Activated CD4-positive, alpha-beta T cell treated with anti-CD3 and anti-CD28 coated beads, Interleukin-2, amount 50 U/mL, for 16 hours (primary cell): Measurements from ENCODE around the gene ZFAND3.
A peak's percentile ranks its signal among the peaks of the same experiment; 100 is the strongest.

Experiments used
- DNase-seq: peaks from one replicate; pipeline ENCODE4 v3.0.0-alpha.2; 2020

Gene ZFAND3

DNA sequence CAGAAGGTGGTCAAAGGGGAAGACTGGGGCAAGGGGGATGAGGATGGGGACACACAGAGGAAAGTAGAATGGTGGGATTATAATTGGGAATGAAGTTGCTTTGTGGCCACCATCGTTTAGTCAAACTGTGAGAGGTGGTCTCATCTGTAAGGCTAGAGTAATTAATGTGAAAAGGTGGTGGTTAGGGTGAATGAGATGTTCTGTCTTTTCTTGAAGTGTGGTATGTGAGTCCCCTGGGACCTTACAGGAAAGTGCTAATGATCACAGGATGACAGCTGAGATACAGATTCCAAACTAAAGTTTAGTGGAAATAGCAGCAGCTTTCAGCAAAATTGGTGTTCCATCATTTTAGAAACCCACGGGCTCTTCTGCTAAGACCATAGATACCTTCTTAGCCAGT lies 10.7 kb downstream of the ZFAND3 start:
- DNase-seq: no peak

DNA sequence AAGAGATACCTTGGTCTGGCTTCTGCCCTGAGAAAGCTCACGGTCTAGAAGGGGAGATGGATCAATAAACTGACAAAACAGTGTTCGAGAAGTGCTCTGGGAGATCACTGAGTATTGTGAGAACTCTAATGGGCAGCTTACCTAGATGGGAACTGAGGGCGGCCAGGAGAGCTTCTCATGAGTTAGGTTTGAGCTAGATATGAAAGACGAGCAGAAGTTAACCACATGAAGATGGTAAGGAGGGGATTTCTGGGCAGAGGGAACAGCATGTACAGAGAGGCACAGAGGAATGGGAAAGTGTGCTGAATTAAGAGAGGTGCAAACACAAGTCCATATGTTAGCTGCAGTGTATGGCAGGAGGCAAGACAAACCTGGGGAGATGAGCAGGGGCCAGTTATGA lies 11.9 kb downstream of the ZFAND3 start:
- DNase-seq: no peak

DNA sequence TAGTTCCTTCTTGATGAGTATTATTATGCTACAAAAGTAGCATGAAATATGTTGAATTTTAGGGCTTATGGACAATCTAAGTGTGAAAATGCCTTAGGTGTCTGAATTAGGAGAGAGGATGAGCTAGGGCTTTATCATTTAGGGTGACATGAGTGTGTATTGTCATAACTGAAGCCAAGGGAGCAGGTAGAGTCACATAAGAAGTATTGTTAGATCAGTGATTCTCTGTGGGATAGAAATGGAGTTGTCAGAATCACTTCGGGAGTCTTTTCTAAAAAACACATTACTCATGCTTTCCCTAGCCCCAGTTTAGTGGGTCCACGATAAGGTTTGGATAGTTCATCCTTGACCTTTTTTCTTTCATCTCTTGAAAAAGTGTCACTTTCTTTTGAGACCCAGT lies 16.4 kb downstream of the ZFAND3 start:
- no peak for DNase-seq

DNA sequence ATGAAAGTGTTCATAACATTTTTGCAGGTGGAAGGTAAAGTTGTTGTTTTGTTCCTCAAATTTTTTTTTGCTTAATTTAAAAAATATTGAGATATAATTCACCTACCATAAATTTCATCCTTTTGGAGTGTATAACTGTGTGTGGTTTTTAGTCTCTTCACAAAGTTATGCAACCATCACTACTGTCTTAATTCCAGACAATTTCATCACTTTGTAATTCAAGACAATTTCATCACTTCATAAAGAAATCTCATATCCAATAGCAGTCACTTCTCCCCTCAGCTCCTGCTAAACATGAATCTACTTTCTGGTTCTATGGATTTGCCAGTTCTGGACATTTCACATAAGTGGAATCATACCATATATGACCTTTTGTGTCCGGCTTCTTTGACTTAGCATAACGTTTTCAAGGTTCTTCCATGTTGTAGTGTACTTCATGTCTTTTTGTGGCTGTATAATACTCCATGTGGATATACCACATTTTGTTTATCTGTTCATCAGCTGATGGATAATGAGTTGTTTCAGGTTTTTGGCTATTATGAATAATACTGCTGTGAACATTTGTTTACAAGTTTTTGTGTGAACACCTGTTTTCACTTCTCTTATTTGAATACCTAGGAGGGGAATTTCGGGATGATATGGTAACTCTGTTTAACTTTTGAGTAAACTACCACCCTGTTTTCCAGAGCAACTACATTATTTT lies 18.8 kb downstream of the ZFAND3 start:
- DNase-seq: no peak

DNA sequence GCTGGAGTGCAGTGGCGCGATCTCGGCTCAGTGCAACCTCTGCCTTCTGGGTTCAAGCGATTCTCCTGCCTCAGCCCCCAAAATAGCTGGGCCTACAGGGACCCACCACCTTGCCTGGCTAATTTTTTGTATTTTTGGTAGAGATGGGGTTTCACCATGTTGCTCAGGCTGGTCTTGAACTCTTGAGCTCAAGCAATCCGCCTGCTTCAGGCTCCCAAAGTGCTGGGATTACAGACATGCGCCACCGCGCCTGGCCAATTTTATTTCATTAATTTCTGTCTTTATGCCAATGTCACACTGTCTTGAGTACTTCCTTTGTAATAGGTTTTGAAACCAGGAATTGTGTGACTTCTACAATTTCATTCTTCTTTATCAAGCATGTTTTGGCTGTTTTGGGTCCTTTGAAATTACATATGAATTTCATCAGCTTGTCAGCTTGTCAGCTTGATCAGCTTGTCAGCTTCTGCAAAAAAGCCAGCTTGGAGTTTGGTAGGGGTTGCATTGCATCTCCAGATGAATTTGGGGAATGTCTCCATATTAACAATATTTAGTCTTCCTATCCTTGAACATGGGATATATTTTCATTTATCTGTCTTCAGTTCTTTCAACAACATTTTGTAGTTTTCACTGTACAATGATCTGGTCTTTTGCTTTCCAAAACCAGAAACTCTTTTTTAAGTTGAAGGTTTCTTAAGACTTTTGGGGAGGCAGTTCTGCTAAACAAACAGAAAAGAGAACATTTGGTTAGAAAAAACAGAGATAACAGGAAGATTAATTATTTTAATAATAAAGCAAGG lies 20.8 kb downstream of the ZFAND3 start:
- DNase-seq: no peak

DNA sequence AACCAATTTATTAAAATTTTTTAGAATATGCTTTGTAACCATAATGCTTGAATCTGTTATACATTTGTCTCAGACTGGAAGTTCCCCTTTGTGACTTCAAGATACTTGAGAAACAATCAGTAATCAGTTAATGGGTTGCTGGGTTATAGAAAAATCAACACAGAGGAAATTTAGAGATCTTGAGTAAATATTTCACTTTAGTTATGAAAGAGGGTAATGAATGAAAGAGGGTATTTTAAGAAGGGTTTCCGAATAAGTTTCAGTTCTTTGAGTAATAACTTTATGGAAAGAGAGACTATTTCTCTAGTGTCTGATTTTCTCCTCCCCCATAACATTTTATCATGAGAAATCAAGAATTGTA lies 21.4 kb downstream of the ZFAND3 start:
- DNase-seq: no peak

DNA sequence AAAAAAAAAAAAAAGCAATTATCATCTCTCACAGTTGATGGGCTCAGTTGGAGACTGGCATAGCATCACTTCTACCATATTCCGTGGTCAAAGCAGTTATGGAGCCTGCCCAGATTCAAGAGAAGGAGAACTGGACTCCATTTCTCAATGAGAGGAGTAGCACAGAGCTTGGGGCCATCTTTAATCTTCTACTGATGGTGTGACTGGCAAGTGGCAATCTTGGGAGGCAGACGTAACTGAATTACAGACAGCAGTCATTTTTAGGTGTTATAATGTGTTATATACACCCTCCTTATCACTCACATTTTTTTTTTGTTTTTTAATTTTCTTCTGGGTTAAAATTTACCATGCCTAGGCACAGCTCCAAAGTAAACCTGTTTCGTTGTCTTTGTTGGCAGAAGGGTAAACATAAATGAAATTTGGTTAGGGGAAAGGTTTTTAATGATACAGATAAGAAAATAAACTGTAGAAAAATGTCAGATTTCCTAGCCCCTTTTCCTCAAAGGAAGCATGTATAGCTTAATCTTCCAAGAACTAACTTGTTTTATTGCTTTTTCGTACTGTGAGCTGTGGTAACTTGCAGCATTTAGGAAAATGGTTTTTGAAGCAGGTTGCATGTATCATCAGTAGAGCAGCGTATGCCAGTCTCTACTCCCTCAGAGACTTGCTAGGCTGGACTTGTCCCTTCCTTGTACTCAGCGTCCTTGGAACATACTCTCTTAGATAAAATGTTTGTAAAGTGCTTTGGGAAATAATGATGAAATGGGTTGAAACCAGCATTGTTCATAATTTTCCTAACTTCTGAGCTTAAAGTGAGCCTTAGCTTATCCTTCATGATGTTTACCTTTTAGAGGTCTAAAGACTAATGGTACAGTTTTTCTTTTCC lies 25.7 kb downstream of the ZFAND3 start:
- DNase-seq: no peak

DNA sequence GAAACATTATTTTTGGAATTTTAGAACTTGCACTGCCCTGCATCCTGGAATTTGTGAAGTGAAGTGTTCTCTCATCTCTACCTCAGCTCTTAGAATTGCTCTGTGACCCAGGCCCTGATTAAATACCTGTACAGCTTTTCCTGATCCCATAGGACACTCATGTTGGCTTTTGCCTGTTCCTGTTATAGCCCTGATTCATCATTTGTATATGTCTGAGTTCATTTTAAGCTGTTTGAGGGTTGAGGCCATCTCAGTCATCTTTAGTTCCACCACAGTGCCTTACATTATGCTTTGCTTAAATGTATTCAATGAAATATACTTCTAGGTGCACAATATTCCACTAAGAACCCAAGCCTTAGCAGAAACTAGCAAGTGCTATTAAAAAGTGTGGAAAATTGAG lies 26.4 kb downstream of the ZFAND3 start:
- DNase-seq: no peak

DNA sequence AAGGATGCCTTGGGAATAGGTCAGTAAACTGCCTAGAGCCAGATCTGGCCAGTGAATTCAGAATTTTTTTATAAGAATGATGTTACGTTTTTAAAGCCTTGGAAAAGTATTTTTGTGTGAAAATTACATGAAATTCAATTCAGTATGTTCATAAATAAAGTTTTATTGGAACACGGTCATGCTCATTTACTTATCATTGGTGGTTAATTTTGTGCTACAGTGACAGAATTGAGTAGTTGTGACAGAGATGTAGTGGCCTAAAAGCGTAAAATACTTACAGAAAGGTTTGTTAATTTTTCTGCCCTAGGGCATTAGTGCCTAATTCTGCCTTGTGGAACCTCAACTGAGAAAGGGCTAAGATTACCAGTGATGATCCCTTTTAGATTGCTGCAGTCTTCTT lies 28.2 kb downstream of the ZFAND3 start:
- no peak for DNase-seq

DNA sequence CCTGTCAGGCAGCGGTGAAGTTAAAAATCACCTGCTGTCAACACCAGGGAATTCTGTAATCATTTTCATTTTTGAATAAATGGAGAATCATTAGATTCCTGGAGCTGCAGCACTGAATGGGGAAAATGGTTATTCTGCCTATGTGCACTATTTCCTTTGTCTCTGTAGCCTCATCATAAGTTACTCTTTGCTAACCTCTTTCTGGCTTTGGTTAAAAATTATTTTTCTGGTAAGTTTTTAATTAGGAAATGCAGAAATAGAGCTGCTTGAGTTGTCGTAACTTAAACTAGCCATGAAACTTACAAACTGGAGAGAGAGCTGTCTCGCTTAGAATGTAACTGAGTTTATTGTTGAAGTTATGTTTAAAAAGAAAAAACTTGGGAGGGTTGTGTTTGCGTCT lies 28.8 kb downstream of the ZFAND3 start:
- DNase-seq: no peak

DNA sequence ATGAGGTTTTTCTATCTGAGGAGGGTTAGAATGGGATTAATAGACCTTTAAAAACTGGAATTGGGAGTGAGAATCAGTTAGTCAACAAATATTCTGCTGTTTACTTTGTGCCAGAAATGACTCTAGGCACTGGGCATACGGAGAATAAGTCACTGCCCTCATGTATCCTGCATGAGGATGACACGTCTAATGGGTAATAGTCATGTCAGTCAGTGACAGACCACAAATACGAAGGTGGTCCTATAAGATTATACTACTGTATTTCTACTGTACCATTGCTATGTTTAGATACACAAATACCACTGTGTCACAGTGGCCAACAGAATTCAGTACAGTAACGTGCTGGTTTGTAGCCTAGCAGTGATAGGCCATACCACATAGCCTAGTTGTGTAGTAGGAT lies 30.7 kb downstream of the ZFAND3 start:
- DNase-seq: no peak

DNA sequence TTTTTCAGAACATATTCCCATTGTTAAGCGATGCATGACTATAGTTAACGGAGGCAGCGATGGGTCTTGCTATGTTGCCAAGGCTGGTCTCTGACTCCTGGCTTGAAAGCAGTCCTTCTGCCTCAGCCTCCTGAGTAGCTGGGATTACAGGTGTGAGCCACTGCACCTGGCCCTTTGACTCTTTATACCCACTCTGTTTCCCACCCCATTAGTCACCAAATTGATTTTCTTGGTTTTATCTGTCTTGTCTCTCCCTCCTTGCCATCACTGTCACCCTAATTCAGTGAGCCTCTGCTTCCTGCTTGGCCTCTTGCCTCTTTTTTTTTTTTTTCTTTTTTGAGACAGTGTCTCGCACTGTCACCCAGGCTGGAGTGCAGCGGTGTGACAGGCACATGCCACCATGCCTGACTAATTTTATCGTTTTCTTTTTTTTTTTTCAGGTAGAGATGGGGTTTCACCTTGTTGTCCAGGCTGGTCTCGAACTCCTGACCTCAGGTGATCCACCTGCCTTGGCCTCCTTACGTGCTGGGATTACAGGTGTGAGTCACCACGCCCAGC lies 31.3 kb downstream of the ZFAND3 start:
- no peak for DNase-seq

DNA sequence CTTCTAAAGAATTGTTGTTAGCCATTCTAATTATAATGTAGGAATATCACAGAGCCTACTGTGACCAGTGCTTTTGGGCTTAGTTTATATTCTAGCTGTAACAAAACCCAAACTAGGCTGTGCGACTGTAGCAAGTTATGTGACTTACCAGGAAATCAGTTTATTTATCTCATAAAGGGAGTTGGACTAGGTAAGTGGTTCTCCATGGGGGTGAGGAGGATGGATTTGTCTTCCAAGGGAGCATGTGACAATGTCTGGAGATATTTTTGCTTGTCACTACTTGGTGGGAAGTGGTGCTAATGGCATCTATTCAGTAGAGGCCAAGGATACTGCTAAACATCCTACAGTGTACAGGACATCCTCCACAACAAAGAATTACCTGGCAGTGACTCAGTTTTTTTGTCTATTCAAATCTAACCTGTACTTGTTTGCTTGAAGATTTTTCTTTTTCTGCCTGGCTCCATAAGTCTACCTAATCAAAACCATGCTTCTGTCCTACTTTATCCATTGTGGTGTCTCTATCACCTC lies 32.5 kb downstream of the ZFAND3 start:
- no peak for DNase-seq

DNA sequence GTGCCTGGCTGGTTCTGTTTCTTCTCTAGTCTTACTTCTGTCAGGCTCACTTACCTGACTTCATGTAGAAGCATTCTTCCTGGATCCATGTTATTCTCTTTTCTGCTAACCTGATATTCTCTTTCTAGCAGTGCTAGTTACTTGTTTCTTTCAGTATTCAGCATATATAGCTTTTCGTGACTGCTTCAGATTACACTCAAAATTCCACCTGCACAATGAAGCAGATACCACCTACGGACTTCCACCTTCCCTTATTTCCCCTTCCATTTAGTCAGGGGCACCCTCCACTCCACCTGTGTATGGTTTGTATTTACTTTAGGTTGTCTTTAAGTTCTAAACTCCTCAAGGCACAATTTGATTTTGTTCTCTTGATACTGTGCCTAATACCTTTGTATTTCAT lies 36.8 kb downstream of the ZFAND3 start:
- no peak for DNase-seq

DNA sequence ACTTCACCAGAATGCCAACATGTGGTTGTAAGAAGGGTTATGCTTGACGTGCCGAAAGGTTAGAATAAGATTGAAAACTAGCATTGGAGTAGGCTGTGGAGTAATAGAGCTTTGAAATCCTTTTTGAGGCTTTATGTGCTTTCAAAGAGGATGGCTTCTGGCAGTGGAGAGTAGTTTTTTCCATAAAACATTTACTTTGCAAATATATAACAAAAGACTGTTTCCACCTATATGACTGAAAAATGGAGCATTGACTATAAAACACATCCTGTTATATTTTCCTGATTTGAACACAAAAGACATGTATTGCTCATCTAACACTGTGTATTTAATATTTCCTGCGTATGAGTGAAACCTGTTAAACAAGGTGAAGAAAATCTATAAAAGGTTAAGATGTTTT lies 38.8 kb downstream of the ZFAND3 start:
- DNase-seq: peak; percentile 62

DNA sequence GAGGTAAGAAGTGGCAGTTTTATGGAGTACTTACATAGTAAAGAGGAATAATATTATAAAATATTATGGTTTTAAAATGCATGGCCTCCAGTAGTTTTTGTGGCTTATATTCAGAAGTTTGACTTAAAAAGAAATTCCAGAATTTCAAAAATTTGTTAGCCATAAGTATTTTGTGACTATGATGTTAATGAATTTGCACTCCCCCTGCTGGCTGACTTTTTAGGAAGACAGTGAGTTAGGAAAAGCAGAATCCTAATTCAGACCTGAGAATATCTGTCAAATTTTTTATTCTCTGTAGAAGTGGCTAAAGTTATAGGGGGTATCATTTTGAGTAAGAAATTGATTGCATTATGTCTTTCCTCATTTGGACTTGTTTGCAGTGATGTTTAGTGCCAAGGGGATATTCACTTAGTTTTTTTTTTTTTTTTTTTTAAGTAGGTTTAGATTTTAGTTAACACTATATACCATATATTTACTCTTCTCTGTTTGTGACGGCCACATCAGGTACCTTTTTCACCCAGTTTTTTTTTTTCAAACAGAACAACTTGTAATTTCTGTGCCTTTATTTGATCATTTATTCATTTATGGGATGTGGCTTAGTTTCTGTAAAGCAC lies 40.8 kb downstream of the ZFAND3 start:
- peak; percentile 23 for DNase-seq

DNA sequence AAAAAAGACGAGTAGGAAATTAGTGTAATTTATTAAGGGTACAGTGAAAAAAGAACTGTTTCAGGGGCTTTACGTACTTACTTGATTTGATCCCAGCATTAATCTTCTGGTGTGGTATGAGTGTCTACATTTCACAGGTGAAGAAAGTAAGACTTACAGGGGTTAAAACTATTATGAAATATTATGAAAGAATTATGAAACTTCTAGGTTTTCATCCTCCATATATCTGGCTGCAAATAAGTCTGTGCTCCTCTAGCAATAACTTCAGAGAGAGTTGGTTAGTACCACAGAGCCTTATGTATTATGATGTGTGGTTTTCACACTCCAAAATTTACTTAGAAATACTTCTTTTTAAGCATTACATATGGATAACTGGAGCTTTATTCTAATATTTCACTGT lies 41.9 kb downstream of the ZFAND3 start:
- no peak for DNase-seq

DNA sequence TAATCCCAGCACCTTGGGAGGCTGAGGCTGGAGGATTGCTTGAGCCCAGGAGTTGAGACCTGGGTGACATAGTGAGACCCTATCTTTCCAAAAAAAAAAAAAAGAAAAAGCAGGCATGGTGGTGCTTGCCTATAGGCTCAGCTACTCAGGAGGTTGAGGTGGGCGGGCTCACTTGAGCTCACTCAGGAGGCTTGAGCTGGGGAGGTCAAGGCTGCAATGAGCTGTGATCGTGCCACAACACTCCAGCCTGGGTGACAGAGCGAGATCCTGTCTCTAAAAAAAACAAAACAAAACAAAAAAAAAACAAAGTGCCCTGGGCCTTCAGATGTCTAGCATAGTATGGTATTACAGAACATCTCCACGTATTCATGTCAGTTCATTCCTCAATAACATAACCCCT lies 42.9 kb downstream of the ZFAND3 start:
- no peak for DNase-seq

DNA sequence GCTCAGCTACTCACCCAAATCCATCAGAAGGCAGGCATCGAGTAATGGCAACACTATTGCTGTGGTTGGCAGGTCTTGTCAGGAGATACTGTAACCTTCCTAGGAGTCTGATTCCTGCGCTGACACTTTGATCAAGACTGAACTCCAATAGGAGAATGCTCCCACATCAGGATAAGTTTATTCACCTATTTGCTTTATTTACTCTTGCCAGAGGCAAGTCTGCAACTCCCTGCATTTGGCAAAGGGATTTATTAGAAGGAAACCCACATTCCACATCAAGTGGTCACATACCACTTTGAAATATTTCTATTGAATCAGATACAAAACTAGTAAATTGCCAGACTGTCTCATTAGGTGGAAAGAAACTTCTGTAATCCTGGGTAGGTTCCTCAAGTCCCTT lies 43.5 kb downstream of the ZFAND3 start:
- no peak for DNase-seq

DNA sequence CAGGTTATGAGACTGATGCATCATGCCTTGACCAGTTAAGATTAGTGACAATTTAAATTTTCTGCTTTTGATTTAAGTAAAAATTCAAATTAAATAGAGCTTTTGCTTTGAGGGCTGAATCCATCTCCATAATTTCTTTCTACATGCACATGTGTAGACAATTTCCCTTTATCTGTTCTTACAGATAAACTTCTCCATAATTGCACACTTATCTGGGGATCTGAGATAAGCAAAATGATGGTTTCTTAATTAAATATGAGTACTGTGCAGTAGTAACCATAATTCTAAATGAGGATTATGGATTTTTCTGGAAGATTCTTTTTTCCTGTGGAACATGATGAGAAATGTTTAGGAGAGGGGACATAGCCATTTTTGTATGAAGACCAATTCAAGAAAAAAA lies 44.7 kb downstream of the ZFAND3 start:
- no peak for DNase-seq

DNA sequence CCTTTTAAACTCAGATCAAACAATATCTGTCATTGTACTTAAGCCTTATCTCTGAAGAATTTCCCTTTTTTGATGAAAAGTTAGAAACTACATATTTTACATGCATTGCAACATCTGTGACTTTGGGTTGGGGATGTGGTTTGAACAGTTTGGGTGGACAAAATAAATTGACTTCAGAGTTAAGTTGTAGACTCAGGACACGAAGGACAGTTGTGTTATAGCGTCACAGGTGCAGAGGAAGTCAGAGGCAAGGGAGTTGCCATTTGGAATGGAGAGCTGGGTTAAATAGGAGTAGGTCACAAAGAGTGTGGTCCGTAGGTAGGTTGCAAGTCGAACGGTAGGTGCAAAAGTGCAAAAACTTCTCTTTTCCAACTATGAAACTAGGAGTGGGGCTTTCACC lies 46.0 kb downstream of the ZFAND3 start:
- DNase-seq: no peak

DNA sequence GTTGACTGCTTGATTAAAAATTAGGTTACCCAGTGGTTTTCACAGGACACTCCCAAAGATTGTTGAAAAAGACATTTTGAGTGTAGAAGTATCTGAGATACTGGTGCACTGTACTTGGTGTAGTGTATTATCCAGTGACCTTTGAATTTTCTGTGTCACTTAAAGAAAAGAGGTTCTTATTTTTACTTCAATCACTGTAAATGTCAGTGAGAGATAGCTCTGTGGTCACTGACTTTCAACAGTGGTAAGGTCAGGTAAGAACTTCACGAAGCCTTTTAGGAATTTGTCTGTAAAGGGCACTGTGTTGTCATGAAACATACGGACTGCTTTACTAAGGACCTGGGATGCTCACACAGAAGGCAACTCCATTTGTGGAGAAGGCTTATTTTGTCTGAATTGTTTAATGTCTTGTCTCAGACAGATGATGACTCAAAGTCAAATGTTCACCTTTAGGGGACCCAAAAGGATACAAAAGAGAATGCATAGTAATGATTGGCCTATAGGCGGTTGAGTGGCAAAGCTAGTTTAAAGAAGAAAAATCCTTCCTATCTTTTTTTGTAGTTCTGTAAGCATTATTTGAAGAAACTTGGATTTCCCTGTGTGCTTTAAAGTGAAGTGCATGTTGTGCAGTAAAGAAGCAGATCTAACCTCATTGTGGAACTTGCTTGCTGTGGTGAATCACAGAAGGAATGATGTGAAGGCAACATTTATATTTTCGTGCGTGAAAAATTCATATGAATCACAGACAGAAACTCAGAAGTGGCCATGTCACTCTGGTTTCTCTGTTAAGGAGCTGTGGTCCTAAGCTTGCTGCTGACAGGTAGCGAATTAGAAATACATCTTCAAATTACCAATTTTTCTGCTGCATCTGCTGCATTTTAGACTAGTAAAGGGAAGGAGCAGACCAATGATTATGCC lies 47.3 kb downstream of the ZFAND3 start:
- no peak for DNase-seq
